GM21619 (cell line): ENCODE results near the gene UNC5C.
A peak's percentile ranks its signal among the peaks of the same experiment; 100 is the strongest.
"Not testable (repeated sequence)": the region's sequence is repeated elsewhere in the genome, so short reads cannot be mapped to it uniquely, and the experiment has no call there.

ENCODE experiments used
- ATAC-seq: cut with Tn5 transposase; IDR thresholded peaks from one replicate; pipeline ENCODE4 v1.9.1; 2021; ENCODE audit not compliant: unreplicated experiment

UNC5C gene

DNA sequence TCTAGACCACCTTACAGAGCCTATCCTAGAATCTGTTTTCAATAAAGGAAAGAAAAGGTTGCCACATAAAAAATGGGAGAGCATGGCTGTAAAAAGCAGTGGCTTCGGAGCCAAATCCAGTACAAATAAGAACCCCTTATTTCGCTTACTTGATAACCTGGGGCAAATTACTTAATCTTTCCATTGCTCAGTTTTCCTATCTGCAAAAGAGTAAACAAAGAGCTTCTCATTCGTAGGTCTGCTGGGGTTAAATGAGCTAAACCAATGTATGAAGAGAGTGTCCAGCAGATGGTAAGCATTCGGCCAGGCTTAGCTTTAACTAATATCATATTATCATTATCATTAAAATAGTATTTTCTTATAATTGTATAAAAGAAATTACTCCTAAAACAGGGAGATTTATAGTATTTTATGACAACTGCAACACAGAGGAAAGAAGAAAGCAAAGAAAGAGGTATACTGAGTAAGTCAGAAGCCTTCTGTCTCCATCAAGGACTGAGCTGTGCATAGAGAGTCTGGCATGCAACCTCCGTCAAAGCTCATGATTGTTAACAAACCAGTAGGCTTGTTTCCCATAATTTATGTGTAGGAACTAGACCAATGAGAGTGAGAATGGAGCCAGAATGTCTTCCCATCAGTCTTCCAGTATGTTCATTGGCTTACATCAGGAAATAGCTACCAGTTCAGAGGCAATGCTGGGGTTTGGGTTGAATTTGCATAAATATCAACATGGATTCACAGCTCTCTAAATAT, 364.9 kb downstream of the UNC5C start:
- ATAC-seq: no peak

DNA sequence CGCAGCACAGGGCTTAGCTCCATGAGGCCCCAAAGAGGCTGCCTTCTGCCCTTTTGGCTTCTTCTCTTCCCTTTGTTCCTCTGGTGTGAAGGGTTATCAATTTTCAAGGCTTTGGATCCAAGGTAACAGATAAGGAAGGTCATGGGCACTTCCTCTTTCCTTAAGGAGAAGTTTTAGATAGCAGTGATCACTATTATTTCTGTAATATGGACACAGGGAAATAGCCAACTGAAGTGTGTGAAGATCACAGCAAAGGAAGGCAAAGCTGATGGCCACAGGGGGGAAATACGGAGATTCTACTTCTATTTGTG, 366.8 kb downstream of the UNC5C start:
- no peak for ATAC-seq

DNA sequence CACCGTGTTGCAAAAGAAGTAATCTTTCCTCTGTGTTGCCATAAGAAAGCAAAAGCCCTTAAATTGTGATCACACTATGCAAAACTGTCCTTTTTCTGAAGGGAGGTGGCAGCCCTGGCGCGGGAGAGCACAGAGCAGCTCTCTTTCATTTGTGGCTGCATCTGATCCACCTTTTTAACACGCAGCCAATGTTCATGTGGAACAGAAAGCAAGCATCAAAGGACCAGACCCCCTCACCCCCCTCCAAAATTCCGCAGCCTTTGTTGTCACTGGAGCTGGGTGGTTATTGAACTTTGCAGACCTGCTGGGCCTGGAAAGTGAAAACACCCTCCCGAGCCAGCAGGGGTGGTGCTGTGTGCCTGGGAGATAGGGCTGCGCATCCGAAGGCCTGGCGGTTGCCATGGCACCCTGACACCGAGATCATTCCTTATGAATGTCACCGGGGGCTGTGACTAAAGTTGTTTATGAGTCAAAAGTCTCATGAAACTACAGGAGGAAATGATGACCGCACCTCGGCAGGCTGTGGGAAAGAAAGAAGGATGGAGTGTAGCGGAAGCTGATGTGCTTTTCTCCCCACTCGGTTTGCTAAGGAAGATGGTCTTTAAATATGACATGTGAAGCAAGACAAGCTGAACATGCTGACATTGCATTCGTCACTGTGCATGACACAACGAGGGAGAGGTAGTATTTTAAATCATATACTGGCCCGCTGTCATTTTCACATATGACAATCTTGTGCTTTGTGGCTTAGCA, 367.4 kb downstream of the UNC5C start:
- ATAC-seq: no peak

DNA sequence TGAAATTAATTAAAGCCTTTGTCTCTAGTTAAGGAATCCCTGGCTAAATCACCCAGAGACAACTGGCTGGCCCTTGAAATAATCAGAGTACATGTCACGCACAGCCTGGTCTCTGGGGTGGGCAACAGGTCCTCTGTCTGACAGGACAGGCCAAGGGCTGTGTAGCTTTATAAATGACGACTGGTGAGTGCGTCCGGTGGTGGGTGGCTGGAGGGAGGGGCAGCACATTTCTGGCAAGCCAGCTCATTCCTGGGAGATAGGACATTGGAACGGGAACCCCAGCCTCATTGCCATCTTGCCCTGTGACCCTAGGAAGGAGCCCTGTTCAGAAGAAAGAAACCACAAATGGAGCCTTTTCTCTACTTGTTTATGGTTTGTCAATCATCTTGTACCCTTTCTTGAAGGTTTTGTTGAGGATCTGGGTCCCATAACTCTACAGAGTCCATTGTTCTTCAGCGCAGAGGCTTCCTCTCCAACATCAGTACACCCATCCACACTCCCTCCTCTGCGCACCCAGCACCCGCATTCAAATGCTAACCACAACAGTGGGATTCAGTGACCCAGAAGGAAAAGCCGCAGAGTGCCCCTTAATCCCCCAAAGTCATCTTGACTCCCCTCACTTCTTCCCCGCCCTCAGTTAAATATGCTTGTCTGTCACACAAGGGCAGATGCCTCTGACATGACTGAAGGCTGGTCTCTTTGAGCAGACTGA, 368.1 kb downstream of the UNC5C start:
- ATAC-seq: no peak

DNA sequence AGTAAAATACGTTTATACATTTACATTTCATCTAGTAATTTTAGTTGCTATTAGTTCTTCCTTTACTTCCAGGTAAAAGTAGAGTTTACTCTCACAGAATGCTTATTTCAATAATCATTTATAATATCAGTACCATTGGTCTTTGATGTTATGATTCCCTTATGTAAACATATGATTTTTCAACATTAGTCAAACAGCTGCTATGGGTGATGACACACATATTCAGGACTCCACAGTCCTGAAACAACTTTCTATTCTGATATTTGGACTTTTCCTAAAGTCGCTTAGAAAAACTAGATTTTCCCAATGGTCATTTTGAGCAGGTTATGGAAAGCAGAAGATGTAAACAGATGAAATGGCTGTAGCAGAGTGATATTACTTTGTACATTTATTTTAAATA, 369.8 kb downstream of the UNC5C start:
- ATAC-seq: no peak

DNA sequence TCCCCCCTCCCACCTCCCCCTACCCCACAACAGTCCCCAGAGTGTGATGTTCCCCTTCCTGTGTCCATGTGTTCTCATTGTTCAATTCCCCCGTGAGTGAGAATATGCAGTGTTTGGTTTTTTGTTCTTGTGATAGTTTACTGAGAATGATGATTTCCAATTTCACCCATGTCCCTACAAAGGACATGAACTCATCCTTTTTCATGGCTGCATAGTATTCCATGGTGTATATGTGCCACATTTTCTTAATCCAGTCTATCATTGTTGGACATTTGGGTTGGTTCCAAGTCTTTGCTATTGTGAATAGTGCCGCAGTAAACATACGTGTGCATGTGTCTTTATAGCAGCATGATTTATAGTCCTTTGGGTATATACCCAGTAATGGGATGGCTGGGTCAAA, 377.4 kb downstream of the UNC5C start:
- ATAC-seq: not testable (repeated sequence)

DNA sequence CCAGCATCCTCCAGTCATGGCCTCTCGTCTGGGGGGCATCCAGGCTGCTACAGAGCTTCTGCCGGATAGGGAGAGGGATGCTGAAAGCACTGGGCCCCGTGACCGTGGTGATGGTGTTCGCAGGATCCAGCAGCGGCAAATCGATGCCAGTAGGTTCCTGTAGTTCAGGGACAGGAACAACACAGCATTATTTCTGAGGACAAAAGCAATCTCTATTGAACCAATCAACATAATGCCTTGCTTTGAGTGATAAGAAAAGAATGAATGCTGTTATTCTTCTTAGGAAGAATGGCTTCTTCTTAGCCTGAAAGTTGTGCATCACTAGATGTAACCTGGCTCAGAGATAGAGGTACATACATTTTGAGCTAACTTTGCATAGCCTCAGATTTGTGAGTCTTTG, 378.6 kb downstream of the UNC5C start:
- ATAC-seq: no peak

DNA sequence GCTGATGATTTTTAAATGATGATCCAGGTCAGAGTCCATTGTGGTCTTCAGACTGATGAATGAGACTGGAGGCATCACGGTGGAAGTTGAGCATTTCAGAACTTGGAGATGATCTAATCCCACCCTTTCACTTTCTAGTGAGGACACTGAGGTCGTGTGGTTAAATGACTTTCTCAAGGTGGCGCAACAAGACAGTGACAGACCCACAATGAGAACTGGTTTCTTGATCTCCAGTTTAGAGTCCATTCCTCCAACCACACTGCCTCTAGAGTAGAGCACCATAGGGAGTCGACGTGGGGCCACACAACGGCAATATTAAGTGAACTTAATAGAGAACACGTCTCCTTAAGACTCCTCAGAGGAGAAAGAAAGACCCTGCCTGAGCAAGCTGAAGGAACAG, 381.0 kb downstream of the UNC5C start:
- ATAC-seq: no peak

DNA sequence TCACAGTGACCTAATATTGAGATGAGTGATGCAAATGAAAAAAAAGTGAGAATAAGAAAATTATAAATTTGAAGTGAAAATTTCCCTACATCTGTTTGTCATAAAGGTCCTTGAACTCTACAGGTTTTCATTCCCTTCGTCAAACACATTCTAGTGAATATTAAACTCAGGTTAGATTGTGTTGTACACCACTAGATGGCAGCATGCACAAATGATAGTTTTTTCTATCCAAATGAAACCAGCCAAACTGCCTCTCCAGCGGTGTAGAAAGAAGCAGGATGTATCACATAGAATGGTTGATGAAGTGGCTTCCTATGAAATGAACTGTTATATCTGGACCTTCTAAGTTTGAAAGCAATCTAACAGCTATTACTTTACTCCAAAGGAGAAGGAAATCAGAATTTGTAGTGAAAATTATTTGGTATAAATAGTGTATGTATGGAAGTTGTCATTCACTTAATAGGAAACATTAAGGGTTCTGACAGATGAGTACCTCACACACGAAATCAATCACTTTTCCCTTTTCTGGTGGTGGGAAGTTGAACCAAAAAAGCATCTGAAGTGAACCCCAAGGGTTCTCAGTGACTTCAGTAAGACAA, 382.7 kb downstream of the UNC5C start:
- peak; percentile 88 for ATAC-seq

DNA sequence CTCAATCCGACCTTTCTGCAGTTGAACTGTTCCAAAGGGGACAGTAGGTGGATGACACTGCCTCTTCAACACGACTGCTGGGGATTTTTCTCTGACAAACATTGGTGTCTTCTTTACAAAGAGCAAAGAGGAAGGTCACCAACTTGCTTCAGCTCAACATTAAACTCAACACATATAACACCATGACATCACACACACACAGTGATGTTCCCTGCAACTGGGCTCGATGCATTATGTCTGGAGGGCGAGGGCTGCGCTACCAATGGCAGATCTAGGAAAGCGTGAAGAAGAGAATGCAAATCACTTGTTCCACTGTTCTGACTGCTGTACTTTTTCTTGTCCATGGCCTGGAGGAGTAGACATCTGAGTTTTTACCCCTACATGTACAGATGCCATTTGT, 385.9 kb downstream of the UNC5C start:
- ATAC-seq: no peak

DNA sequence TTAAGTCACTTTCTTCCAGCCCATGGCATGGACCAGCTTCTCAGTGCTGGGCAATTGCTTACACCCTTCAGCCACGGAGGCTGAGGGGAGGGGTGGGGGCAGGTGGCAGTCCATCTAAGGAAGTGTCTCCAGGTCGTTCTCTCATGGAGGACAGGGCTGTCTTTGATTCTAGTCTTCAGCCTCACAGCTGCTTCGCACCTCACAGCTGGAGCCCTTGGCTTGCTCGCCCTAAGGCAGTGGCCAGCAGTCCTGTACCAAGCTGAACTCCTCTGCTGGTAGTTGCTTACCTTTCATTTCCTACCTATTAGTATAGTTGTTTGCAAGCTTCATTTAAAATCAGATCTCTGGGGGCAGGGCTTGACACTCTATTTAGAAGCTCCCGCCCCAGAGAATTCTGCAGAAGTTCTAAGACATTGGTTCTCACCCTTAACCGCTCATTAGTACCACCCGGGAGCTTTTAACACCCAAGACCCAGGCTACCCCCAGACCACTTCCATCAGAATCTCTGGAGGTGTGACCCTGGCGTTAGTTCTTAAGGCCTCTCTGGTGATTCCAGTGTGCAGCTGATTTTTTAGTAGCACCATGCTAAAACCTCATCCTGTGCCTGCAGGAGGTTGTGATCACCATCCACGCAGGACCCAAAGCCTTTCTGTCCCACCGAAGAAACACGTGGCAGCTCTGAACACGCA, 386.8 kb downstream of the UNC5C start:
- no peak for ATAC-seq

DNA sequence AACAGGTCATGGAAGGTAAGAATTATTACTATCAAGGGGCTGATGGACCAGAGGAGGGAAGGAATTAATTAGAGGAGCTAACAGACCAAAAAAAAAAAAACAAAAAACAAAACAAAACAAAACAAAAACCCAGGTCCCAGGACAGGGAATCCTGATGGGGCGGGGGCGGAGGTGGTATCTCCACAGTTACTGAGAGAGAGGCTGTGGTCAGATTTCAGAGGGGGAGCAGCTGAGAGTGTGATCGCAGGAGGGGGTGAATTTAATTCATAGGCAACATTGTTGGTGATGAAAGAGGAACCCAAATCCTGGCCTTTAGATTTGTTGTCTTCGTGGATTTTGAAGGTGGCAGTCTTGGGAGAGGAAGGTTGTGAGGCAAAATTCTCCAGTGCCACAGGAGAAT, 389.4 kb downstream of the UNC5C start:
- no peak for ATAC-seq

DNA sequence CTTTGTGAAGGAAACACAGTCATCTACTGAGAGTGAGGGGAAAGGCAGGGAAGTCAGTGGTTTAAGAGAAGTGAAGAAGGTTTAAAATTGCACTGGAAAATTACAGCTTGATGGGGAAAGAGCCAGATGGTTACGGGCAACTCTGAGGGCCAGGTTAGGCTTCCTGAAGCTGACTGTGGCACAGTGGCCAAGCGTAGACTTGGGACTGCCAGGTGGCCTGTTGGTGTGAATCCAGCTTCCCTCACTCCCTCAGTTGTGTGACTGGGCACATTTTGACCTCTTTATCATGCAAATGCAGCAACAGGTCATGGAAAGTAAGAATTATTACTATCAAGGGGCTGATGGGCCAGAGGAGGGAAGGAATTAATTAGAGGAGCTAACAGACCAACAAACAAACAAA, 390.1 kb downstream of the UNC5C start:
- no peak for ATAC-seq

DNA sequence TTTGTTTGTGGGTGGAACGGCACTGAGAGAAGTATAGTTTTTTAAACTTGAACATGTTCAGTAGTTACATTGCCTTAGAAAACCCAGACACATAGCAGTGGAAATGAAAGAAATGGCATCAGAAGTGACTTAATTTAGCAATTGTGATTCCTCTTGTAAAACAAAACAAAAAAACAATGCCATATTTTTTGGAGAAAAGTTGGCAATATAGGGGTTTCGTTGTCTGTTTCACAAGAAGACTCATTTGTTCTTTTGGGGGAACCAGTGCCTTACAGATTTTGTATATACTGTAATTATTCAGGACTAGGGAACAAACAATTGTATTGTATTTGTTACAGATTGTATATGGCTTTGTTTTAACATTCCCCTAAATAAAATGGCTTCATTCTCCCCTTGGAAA, 390.7 kb downstream of the UNC5C start:
- no peak for ATAC-seq

DNA sequence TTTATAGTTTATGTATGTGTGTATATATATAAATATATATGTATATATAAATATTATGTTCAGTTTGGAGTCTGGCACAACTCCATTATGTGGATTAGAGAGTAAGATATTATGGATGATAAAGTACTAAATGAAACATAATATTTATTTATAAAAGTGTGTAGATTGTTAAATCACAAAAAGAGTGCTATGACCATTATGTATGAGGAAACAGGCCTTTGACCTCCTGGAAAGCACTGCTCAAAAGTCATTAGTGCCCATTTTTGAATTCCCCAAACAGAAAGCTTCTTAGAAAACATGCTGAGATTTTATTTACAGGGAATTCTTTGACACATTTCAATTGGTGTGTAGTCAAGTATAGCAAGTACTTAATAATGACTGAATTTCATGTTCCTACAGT, 391.2 kb downstream of the UNC5C start:
- ATAC-seq: no peak

DNA sequence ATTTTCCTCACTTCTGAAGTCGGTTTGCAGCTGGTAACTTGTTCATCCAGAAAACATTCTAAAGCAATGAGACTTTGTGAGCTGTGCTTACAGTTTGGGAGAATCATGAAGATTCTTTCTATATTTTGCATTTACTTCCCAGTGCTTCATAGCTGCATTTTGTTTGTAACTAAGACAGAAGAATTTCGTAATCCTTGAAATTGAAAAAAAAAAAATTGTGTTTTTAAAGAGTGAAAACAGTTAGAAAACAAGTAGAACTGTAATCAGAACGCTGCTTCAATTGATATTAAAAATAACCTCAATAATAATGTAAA, 392.4 kb downstream of the UNC5C start:
- no peak for ATAC-seq

DNA sequence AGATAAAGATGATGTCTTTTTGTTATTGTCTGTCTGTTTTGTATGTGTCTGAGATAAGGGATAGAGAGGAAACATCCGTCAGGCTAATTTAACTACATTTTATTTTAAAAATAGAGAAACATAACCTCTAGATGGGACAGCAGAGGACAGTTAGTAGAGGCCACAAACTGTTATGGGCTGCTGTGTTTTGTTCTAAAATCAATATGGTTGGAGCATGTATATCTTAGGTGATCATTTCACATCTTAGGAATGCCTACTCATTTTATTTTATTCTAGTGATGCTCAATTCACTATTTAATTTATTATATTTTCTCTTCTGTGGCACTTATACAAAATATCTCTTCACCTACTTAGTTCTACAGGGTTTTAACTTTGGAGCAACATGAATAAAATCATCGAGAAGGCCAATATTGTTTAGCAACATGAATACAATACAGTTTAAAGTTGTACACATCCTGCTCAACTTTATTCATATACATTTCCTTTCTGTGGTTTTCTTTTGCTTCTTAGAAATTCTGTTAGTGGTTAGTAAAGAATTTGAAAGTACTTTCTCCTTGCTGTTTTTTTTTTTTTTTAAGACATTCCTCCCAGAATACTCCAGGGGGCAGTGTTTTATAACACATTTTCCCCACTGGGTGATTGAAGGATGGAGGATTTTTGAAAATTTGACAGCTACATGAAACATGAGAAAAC, 392.9 kb downstream of the UNC5C start:
- ATAC-seq: peak; percentile 75

DNA sequence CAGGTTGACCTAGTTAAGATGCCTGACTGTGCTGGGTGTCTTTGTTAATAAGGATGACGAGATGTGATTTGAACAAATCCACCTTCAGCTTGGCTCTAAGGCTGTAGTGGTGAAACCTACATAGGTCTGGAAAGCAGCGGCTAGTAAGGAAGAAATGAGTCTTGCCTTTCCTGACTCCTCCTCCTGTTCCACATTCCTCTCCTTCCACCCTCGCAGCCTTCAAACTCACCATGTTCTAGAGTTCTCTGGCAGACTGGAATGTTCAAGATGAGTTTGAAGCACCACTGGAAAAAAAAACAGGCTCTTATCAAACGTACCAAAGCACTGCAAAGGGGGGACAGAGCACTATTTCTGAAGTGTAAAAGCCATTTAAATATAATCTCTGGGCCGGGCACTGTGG, 395.6 kb downstream of the UNC5C start:
- ATAC-seq: no peak

DNA sequence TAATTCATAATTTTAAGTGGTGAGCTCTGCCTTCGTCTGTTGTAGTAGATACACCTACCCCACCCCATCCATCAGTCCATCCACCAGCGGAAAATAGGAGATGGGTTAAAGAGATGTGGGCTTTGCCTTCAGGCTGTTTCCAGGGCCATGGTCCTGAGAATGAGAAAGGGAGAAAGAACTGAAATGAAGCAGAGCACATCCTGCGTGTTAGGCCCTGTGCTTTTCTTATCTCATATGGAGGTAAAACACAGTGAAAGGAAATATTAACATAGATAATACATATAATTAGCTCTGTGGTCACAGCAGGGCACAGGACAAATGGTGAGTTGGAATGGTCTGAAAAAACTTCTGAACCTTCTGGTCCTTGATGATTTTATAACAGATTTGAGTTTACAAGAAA, 397.5 kb downstream of the UNC5C start:
- no peak for ATAC-seq

DNA sequence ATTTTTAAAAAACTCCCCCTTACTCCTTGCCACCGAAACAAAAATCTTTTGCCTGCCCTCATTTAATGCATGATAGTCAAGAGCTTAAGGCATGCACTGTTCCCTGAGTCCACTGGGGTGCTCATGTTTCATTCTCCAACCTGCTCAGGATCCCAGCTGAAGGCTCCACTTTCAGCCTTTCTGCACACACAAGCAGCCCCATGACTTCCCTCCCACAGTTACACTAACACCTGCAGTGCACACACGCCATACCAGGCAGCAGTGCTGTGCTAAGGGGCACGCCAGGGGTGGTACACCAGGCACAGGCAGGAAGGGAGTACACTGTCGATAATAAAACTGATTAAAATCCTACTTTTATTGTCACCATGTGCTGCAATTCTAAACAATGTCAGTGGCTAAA, 405.8 kb downstream of the UNC5C start:
- ATAC-seq: no peak

DNA sequence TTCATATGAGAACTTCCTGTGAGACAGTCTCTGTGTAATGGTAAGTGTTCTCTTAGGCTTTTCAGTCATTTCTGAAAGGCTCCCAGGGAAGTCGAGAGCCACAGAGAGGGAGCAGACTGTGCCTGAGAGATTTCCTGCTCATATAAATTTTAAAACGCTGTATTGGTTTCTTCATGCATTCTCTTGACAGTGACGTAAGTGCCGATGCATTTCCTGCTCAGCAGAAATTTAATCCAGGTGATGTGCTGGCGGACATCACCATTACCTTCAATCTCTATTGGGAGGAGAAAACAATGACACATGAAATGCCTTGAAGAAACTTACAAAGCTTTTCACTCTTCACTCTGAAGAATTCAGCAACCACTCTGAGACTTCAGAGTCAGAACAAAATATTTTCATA, 407.4 kb downstream of the UNC5C start:
- no peak for ATAC-seq
